M059J (cell line): ENCODE measurements around the gene CLMP. TPM values are rescaled to one million over a fixed set of nuclear protein-coding genes. Genes with fewer than 3 reads are reported as not detected.

ENCODE experiments used
- total RNA-seq: library from RNA; depleted of rRNA; stranded (reverse); fragments of >200 nt; shearing (Covaris generic); gene quantifications from 2 replicates; pipeline ENCODE4 v1.2.3, GENCODE V29; 2014; rRNA removed

CLMP gene
- total RNA-seq, 1 experiment from 2014 or later: 31.8 TPM

Other genes with a start within 250 kb of the CLMP start
- not detected in 2 replicates for gene BSX, start 213.4 kb downstream of the CLMP start, total RNA-seq
- 2,379 and 2,525 TPM in 2 replicates for gene HSPA8, start 133.1 kb downstream of the CLMP start, total RNA-seq
- gene GRAMD1B, start 235.0 kb upstream of the CLMP start, total RNA-seq: 36.4 and 41.5 TPM in 2 replicates